ENCODE measurements around the gene ZFYVE28. TPM values are rescaled to one million over a fixed set of nuclear protein-coding genes. Genes with fewer than 3 reads are reported as not detected.

The ZFYVE28 gene
- total and polyA plus RNA-seq, 2 of the 8 experiments (the other 6 are each of a cell fraction or from before 2014, with no cell fraction given) = 1.7 to 4.9 TPM

GRCh38 chr4:2318476-2318875, 100.0 kb downstream of the ZFYVE28 start:
- Histone ChIP-seq H2BK20ac (ENCODE audit: low read length) (no peak overlapping the region), H3K36me3 (ENCODE audit: control insufficient read depth in 2 of 4, insufficient read depth in 4 of 4, low read length in 3 of 4) (no peaks in the 10 kb centered on the region), H4K91ac (replicated peaks; ENCODE audit: insufficient read length, low read length) (no peak overlapping the region), H3K23me2 (ENCODE audit: low read depth, low read length) (no peaks in the 10 kb centered on the region), H3K4me2 (ENCODE audit: insufficient read depth in 1 of 2, low read depth in 2 of 2, low read length in 2 of 2) (no peak overlapping the region), H3K4me1 (replicated peaks in 1 of 4; ENCODE audit: control insufficient read depth in 3 of 4, insufficient read depth in 4 of 4, low read length in 3 of 4) (no peaks in the 10 kb centered on the region; a peak in 2 of 7 replicates), H3K9ac (replicated peaks in 1 of 4; ENCODE audit: extremely low read depth in 1 of 4, low read depth in 3 of 4, low read length in 3 of 4) (no peak overlapping the region), H3K9me3 (ENCODE audit: insufficient read depth in 2 of 2, low read depth in 1 of 2, low read length in 1 of 2) (no peaks in the 10 kb centered on the region), H3K27me3 (replicated peaks in 1 of 4; ENCODE audit: control insufficient read depth in 3 of 4, extremely low read depth in 1 of 4, insufficient read depth in 3 of 4, low read length in 3 of 4) (no peaks in the 10 kb centered on the region), H4K8ac (ENCODE audit: extremely low read depth, insufficient read depth, low read length) (no peak overlapping the region), H3K27ac (ENCODE audit: low read depth, low read length) (no peak overlapping the region), H2BK12ac (ENCODE audit: low read depth, low read length) (no peak overlapping the region), H4K20me1 (replicated peaks in 1 of 2; ENCODE audit: control insufficient read depth in 1 of 2, insufficient read depth in 2 of 2, low read length in 2 of 2) (no peaks in the 10 kb centered on the region), H2BK15ac (ENCODE audit: low read length) (no peak overlapping the region), H3K14ac (ENCODE audit: insufficient read length) (no peak overlapping the region), H3K18ac (ENCODE audit: extremely low read depth, low read length) (no peak overlapping the region), H2BK120ac (replicated peaks; ENCODE audit: low read depth, low read length) (no peak overlapping the region), H3K56ac (replicated peaks; ENCODE audit: insufficient read length, low read depth, low read length) (no peak overlapping the region), H3K79me2 (ENCODE audit: control insufficient read depth in 1 of 2, insufficient read depth in 2 of 2, low read length in 2 of 2) (no peaks in the 10 kb centered on the region), H2AFZ (ENCODE audit: low read length) (no peak overlapping the region), H3K23ac (ENCODE audit: insufficient read length) (no peak overlapping the region), H3K79me1 (ENCODE audit: low read depth, low read length) (no peaks in the 10 kb centered on the region), H3K4me3 (ENCODE audit: extremely low read depth in 1 of 4, insufficient read depth in 2 of 4, low read depth in 3 of 4, low read length in 4 of 4) (no peak overlapping the region), H3K4ac (replicated peaks; ENCODE audit: insufficient read length, low read depth, low read length) (no peak overlapping the region), H4K5ac (ENCODE audit: insufficient read length, low read depth, low read length) (no peak overlapping the region), H2AK5ac (ENCODE audit: low read depth, low read length) (no peak overlapping the region), H2BK5ac (ENCODE audit: low read depth, low read length) (no peak overlapping the region)
- CTCF ChIA-PET (ENCODE audit: partially characterized antibody) = interaction anchor here (1.0 to 2.1 kb wide), 3 partner anchors 17 to 36 kb away, joined by 3 to 6 read pairs (median 5); no protein-coding TSS in a partner anchor
- POLR2A ChIA-PET (ENCODE audit: partially characterized antibody) = interaction anchor here (0.6 to 1.5 kb wide), 2 partner anchors 13 to 1060 kb away, joined by 3 to 4 read pairs; no protein-coding TSS in a partner anchor
- no peak for DNase-seq (ENCODE audit: low read depth in 1 of 2, low spot score in 2 of 2)
- FAIRE-seq = no peak
- 92% methylated on average over 11 of the region's 12 CpGs; no CpG with 5 or more reads in 1 of the 2 experiments for WGBS, 2 experiments (ENCODE audit: extremely low coverage in 1 of 2, insufficient coverage in 1 of 2, insufficient read length in 1 of 2, insufficient replicate concordance in 2 of 2, low coverage in 1 of 2, low lambda C conversion rate in 2 of 2, missing lambda C conversion rate in 1 of 2)
- TF ChIP-seq ASH2L (IDR thresholded peaks at IDR 0.05; ENCODE audit: low read length) (no peak), KDM5A (IDR thresholded peaks at IDR 0.05; ENCODE audit: low read length) (no peak), CEBPB (IDR thresholded peaks at IDR 0.05; ENCODE audit: low read depth, low read length) (no peak), GTF2F1 (IDR thresholded peaks at IDR 0.05; ENCODE audit: borderline replicate concordance, low read depth, low read length) (no peak), GABPA (IDR thresholded peaks at IDR 0.05; ENCODE audit: borderline replicate concordance, insufficient read depth, low read length) (no peak), POLR2AphosphoS5 (IDR thresholded peaks at IDR 0.05; ENCODE audit: low read depth, low read length) (no peak), CTBP2 (IDR thresholded peaks at IDR 0.05; ENCODE audit: borderline replicate concordance, insufficient read depth, insufficient read length, low read length) (no peak), NANOG (IDR thresholded peaks at IDR 0.05; ENCODE audit: insufficient read depth, low read depth, low read length, poor library complexity, severe bottlenecking) (no peak), SIX5 (IDR thresholded peaks at IDR 0.05; ENCODE audit: low read depth, low read length) (no peak), YY1 (IDR thresholded peaks at IDR 0.05; ENCODE audit: low read depth, low read length) (no peak), USF2 (IDR thresholded peaks at IDR 0.05; ENCODE audit: low read length) (no peak), RAD21 (IDR thresholded peaks at IDR 0.05 in 1 of 2, conservative IDR thresholded peaks at IDR 0.05 in 1 of 2; ENCODE audit: low read depth in 2 of 2, low read length in 2 of 2) (no peak), EP300 (IDR thresholded peaks at IDR 0.05; ENCODE audit: borderline replicate concordance in 1 of 2, low read depth in 2 of 2, low read length in 2 of 2) (no peak)

Measured in H1 (cell line).